GM12878 (cell line): ENCODE results near the gene PTPRD.

Experiments
- GABPA ChIP-seq: IDR thresholded peaks from 2 replicates; pipeline ENCODE4 v1.6.1; 2014; ENCODE audit warnings: antibody characterized with exemption, low read depth, mild to moderate bottlenecking, inconsistent platforms
- POLR2A ChIP-seq: IDR thresholded peaks from 2 replicates; pipeline ENCODE4 v1.6.1; 2011; ENCODE audit warnings: low read depth, mild to moderate bottlenecking, low read length
- SMC3 ChIP-seq: IDR thresholded peaks from 2 replicates; pipeline ENCODE4 v1.6.1; 2011; ENCODE audit warnings: low read length, improper control_type of control experiment, borderline replicate concordance
- TAF1 ChIP-seq: IDR thresholded peaks from 2 replicates; pipeline ENCODE4 v1.6.1; 2011; ENCODE audit warnings: mild to moderate bottlenecking, low read depth, low read length, borderline replicate concordance
- TCF12 ChIP-seq: IDR thresholded peaks from 2 replicates; pipeline ENCODE4 v1.6.1; 2011; ENCODE audit warnings: low read depth, mild to moderate bottlenecking, low read length
- YY1 ChIP-seq: IDR thresholded peaks from 2 replicates; pipeline ENCODE4 v1.6.1; 2011; ENCODE audit warnings: low read depth, mild to moderate bottlenecking, low read length
- TF ChIP-seq, protein P1 (sequence below), 3 experiments: IDR thresholded peaks in 2 of 3; conservative IDR thresholded peaks in 1 of 3; 2 replicates each; pipeline ENCODE4 v1.5.1; 2011; ENCODE audit warnings: low read depth in 3 of 3, low read length in 3 of 3, mild to moderate bottlenecking in 3 of 3, control low read depth in 2 of 3, moderate library complexity in 2 of 3, inconsistent platforms in 1 of 3, mixed read lengths in 1 of 3; ENCODE audit not compliant: control insufficient read depth in 2 of 3, insufficient read depth in 1 of 3; ENCODE audit errors: extremely low read depth in 1 of 3
- TF ChIP-seq, protein P2 (sequence below): IDR thresholded peaks from 2 replicates; pipeline ENCODE4 v1.6.1; 2012; ENCODE audit warnings: low read depth, low read length, improper control_type of control experiment
- TF ChIP-seq, protein P3 (sequence below): fragments of 450-650 bp; IDR thresholded peaks from 2 replicates; pipeline ENCODE4 v1.6.1; 2016; ENCODE audit warnings: mild to moderate bottlenecking
- TF ChIP-seq, protein P4 (sequence below): fragments of 450-650 bp; IDR thresholded peaks from 2 replicates; pipeline ENCODE4 v1.6.1; 2017; ENCODE audit warnings: mild to moderate bottlenecking
- TF ChIP-seq, protein P5 (sequence below): IDR thresholded peaks from 2 replicates; pipeline ENCODE4 v1.6.1; 2011; ENCODE audit warnings: low read depth, mild to moderate bottlenecking, low read length, moderate library complexity, borderline replicate concordance; ENCODE audit errors: extremely low read depth

DNA sequence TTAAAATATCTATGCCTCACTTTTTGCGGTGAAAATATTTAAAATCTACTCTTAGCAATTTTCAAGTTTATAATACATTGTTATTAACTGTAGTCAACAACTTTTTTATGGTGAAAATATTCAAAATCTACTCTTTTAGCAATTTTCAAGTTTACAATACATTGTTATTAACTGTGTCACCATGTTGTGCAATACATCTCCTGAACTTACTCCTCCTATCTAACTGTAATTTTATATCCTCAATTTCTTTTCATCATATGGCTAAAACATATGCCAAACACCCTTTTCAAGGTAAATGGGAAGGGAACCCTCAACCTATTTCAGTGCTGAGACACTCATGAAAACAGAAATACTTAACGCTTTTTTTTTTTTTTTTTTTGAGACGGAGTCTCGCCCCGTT, 1830.6 kb downstream of the PTPRD start:
- TF ChIP-seq, protein P1, sequence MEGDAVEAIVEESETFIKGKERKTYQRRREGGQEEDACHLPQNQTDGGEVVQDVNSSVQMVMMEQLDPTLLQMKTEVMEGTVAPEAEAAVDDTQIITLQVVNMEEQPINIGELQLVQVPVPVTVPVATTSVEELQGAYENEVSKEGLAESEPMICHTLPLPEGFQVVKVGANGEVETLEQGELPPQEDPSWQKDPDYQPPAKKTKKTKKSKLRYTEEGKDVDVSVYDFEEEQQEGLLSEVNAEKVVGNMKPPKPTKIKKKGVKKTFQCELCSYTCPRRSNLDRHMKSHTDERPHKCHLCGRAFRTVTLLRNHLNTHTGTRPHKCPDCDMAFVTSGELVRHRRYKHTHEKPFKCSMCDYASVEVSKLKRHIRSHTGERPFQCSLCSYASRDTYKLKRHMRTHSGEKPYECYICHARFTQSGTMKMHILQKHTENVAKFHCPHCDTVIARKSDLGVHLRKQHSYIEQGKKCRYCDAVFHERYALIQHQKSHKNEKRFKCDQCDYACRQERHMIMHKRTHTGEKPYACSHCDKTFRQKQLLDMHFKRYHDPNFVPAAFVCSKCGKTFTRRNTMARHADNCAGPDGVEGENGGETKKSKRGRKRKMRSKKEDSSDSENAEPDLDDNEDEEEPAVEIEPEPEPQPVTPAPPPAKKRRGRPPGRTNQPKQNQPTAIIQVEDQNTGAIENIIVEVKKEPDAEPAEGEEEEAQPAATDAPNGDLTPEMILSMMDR (IDR thresholded peaks at IDR 0.05 in 2 of 3, conservative IDR thresholded peaks at IDR 0.05 in 1 of 3; ENCODE audit: control insufficient read depth in 2 of 3, extremely low read depth in 1 of 3, insufficient read depth in 1 of 3, low read depth in 3 of 3, low read length in 3 of 3): no peak
- TF ChIP-seq, protein P2, sequence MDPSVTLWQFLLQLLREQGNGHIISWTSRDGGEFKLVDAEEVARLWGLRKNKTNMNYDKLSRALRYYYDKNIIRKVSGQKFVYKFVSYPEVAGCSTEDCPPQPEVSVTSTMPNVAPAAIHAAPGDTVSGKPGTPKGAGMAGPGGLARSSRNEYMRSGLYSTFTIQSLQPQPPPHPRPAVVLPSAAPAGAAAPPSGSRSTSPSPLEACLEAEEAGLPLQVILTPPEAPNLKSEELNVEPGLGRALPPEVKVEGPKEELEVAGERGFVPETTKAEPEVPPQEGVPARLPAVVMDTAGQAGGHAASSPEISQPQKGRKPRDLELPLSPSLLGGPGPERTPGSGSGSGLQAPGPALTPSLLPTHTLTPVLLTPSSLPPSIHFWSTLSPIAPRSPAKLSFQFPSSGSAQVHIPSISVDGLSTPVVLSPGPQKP: no peak
- no peak for TF ChIP-seq TAF1
- no peak for TF ChIP-seq TCF12
- TF ChIP-seq, protein P3, sequence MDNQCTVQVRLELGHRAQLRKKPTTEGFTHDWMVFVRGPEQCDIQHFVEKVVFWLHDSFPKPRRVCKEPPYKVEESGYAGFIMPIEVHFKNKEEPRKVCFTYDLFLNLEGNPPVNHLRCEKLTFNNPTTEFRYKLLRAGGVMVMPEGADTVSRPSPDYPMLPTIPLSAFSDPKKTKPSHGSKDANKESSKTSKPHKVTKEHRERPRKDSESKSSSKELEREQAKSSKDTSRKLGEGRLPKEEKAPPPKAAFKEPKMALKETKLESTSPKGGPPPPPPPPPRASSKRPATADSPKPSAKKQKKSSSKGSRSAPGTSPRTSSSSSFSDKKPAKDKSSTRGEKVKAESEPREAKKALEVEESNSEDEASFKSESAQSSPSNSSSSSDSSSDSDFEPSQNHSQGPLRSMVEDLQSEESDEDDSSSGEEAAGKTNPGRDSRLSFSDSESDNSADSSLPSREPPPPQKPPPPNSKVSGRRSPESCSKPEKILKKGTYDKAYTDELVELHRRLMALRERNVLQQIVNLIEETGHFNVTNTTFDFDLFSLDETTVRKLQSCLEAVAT: no peak
- no peak for TF ChIP-seq YY1
- TF ChIP-seq SMC3: no peak
- TF ChIP-seq, protein P4, sequence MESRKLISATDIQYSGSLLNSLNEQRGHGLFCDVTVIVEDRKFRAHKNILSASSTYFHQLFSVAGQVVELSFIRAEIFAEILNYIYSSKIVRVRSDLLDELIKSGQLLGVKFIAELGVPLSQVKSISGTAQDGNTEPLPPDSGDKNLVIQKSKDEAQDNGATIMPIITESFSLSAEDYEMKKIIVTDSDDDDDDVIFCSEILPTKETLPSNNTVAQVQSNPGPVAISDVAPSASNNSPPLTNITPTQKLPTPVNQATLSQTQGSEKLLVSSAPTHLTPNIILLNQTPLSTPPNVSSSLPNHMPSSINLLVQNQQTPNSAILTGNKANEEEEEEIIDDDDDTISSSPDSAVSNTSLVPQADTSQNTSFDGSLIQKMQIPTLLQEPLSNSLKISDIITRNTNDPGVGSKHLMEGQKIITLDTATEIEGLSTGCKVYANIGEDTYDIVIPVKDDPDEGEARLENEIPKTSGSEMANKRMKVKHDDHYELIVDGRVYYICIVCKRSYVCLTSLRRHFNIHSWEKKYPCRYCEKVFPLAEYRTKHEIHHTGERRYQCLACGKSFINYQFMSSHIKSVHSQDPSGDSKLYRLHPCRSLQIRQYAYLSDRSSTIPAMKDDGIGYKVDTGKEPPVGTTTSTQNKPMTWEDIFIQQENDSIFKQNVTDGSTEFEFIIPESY: no peak
- TF ChIP-seq, protein P5, sequence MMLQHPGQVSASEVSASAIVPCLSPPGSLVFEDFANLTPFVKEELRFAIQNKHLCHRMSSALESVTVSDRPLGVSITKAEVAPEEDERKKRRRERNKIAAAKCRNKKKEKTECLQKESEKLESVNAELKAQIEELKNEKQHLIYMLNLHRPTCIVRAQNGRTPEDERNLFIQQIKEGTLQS: no peak
- no peak for TF ChIP-seq GABPA
- no peak for TF ChIP-seq POLR2A
